Hematopoietic multipotent progenitor cell treated with erythropoietin and hydrocortisone succinate and interleukin-3 and kit ligand, for 17 days (in vitro differentiated cells): ENCODE measurements around the gene ZNF774.
"Not testable (repeated sequence)": the region's sequence is repeated elsewhere in the genome, so short reads cannot be mapped to it uniquely, and the experiment has no call there.

ENCODE experiments used
- DNase-seq: peaks from one replicate; pipeline ENCODE4 v3.0.0-alpha.2; 2015; ENCODE audit warnings: low spot score

The ZNF774 gene

GRCh38 chr15:90352107-90352893, at the start of gene ZNF774:
ZNF774 (plus strand) TSS chr15:90352284; CDS start chr15:90354661, 2,377 bp downstream.
- peak; percentile 96 for DNase-seq

GRCh38 chr15:90305355-90305754, 46.7 kb upstream of the ZNF774 start:
- not testable (repeated sequence) for DNase-seq

GRCh38 chr15:90305932-90306331, 46.2 kb upstream of the ZNF774 start:
- no peak for DNase-seq

- no peak for DNase-seq
Measured at GRCh38 chr15:90306560-90306959, 45.5 kb upstream of the ZNF774 start.

- no peak for DNase-seq
Measured at GRCh38 chr15:90307661-90308060, 44.4 kb upstream of the ZNF774 start.

- DNase-seq: no peak
Measured at GRCh38 chr15:90309020-90309419, 43.1 kb upstream of the ZNF774 start.

- DNase-seq: no peak
Measured at GRCh38 chr15:90315278-90315982, 36.7 kb upstream of the ZNF774 start.

GRCh38 chr15:90316139-90316538, 35.9 kb upstream of the ZNF774 start:
- DNase-seq: no peak

- DNase-seq: no peak
Measured at GRCh38 chr15:90318591-90318990, 33.5 kb upstream of the ZNF774 start.

- DNase-seq: peak; percentile 79
Measured at GRCh38 chr15:90320062-90320884, 31.8 kb upstream of the ZNF774 start.

- DNase-seq: no peak
Measured at GRCh38 chr15:90320885-90321278, 31.2 kb upstream of the ZNF774 start.

- DNase-seq: no peak
Measured at GRCh38 chr15:90322538-90322937, 29.5 kb upstream of the ZNF774 start.

- DNase-seq: no peak
Measured at GRCh38 chr15:90325726-90326125, 26.4 kb upstream of the ZNF774 start.

GRCh38 chr15:90326441-90326840, 25.6 kb upstream of the ZNF774 start:
- no peak for DNase-seq

GRCh38 chr15:90327311-90327710, 24.8 kb upstream of the ZNF774 start:
- DNase-seq: no peak

GRCh38 chr15:90334304-90334731, 17.8 kb upstream of the ZNF774 start:
- DNase-seq: no peak

- DNase-seq: no peak
Measured at GRCh38 chr15:90336705-90337141, 15.4 kb upstream of the ZNF774 start.

- DNase-seq: no peak
Measured at GRCh38 chr15:90337256-90337655, 14.8 kb upstream of the ZNF774 start.

- DNase-seq: no peak
Measured at GRCh38 chr15:90338532-90338931, 13.6 kb upstream of the ZNF774 start.

GRCh38 chr15:90340345-90340744, 11.7 kb upstream of the ZNF774 start:
- no peak for DNase-seq

- no peak for DNase-seq
Measured at GRCh38 chr15:90343302-90343790, 8.7 kb upstream of the ZNF774 start.

- DNase-seq: no peak
Measured at GRCh38 chr15:90344662-90345061, 7.4 kb upstream of the ZNF774 start.
